HG02623 (cell line): Measurements from ENCODE around the gene MAMDC2.

Experiments
- ATAC-seq: cut with Tn5 transposase; IDR thresholded peaks from one replicate; pipeline ENCODE4 v1.9.1; 2021; ENCODE audit warnings: moderate library complexity; ENCODE audit not compliant: unreplicated experiment

Gene MAMDC2

GRCh38 chr9:70060883-70061507, 17.3 kb downstream of the MAMDC2 start:
- peak; percentile 97 for ATAC-seq

GRCh38 chr9:70061776-70062175, 18.1 kb downstream of the MAMDC2 start:
- ATAC-seq, result no peak

- ATAC-seq, result no peak
Measured at GRCh38 chr9:70064496-70064895, 20.8 kb downstream of the MAMDC2 start.

GRCh38 chr9:70065572-70065971, 21.9 kb downstream of the MAMDC2 start:
- ATAC-seq, result no peak

GRCh38 chr9:70066418-70066817, 22.8 kb downstream of the MAMDC2 start:
- ATAC-seq, result no peak

- no peak for ATAC-seq
Measured at GRCh38 chr9:70066874-70067273, 23.2 kb downstream of the MAMDC2 start.

- ATAC-seq, result no peak
Measured at GRCh38 chr9:70069704-70070103, 26.1 kb downstream of the MAMDC2 start.

- ATAC-seq, result no peak
Measured at GRCh38 chr9:70073193-70073592, 29.5 kb downstream of the MAMDC2 start.

GRCh38 chr9:70073756-70074155, 30.1 kb downstream of the MAMDC2 start:
- no peak for ATAC-seq

GRCh38 chr9:70076678-70077077, 33.0 kb downstream of the MAMDC2 start:
- no peak for ATAC-seq

- no peak for ATAC-seq
Measured at GRCh38 chr9:70079417-70080037, 35.9 kb downstream of the MAMDC2 start.

- no peak for ATAC-seq
Measured at GRCh38 chr9:70080481-70081119, 37.0 kb downstream of the MAMDC2 start.

- no peak for ATAC-seq
Measured at GRCh38 chr9:70081120-70081495, 37.5 kb downstream of the MAMDC2 start.

GRCh38 chr9:70083429-70083828, 39.8 kb downstream of the MAMDC2 start:
- no peak for ATAC-seq

- no peak for ATAC-seq
Measured at GRCh38 chr9:70085241-70085640, 41.6 kb downstream of the MAMDC2 start.

GRCh38 chr9:70091103-70091502, 47.5 kb downstream of the MAMDC2 start:
- ATAC-seq, result no peak

GRCh38 chr9:70091572-70091971, 47.9 kb downstream of the MAMDC2 start:
- ATAC-seq, result no peak

GRCh38 chr9:70092190-70092589, 48.5 kb downstream of the MAMDC2 start:
- ATAC-seq, result no peak

- ATAC-seq, result no peak
Measured at GRCh38 chr9:70093095-70093494, 49.4 kb downstream of the MAMDC2 start.

- no peak for ATAC-seq
Measured at GRCh38 chr9:70093944-70094343, 50.3 kb downstream of the MAMDC2 start.

GRCh38 chr9:70094747-70095146, 51.1 kb downstream of the MAMDC2 start:
- ATAC-seq, result no peak

GRCh38 chr9:70097187-70097586, 53.5 kb downstream of the MAMDC2 start:
- ATAC-seq, result no peak
